Colonic mucosa (tissue), 4 donors: ENCODE measurements around the gene CLRN2. TPM values are rescaled to one million over a fixed set of nuclear protein-coding genes. Genes with fewer than 3 reads are reported as not detected.

Source experiments
- DNase-seq: peaks from one replicate; pipeline ENCODE4 v3.0.0-alpha.2; 2020
- H3K27ac ChIP-seq: fragments of 200-600 bp; one replicate; pipeline ENCODE4 v1.8.0; 2021
- H3K27me3 ChIP-seq: fragments of 200-600 bp; one replicate; pipeline ENCODE4 v1.8.0; 2021
- H3K36me3 ChIP-seq: fragments of 200-600 bp; one replicate; pipeline ENCODE4 v1.8.0; 2021
- H3K4me1 ChIP-seq: fragments of 200-600 bp; one replicate; pipeline ENCODE4 v1.8.0; 2021; ENCODE audit warnings: mild to moderate bottlenecking
- H3K4me3 ChIP-seq: fragments of 200-600 bp; one replicate; pipeline ENCODE4 v1.8.0; 2021
- H3K9ac ChIP-seq, 2 donors: one replicate each; pipeline ENCODE4 v1.7.0; 2013; ENCODE audit warnings: control low read depth in 2 of 2, low read depth in 2 of 2, low read length in 2 of 2
- H3K9me3 ChIP-seq: fragments of 200-600 bp; one replicate; pipeline ENCODE4 v1.8.0; 2021
- intact Hi-C: fragments of 100-400 bp; cut with DNase I; formaldehyde crosslinking; loops from one replicate; pipeline ENCODE4 v1.14.1; 2022
- total RNA-seq, 2 donors: library from RNA; stranded (reverse); fragmentation: NEBNext Ultra II Directional in 1 of 2; extraction: Animal tissue kit (Norgen Biotek cat#: 25700) in 1 of 2; gene quantifications; one replicate each; pipeline ENCODE4 v1.2.1, GENCODE V29; 2021
- TF ChIP-seq, protein P1 (sequence below): fragments of 200-600 bp; IDR thresholded peaks from one replicate; pipeline ENCODE4 v1.8.0; 2022; ENCODE audit warnings: antibody characterized with exemption, mild to moderate bottlenecking
- donor health status: healthy.
- donor health status: DM: no; HTN: no; CAD: no.
- donor health status: DM: no; HTN: no; CAD: no.

The CLRN2 gene
- total RNA-seq, 2 donors from 2014 or later: not detected

DNA sequence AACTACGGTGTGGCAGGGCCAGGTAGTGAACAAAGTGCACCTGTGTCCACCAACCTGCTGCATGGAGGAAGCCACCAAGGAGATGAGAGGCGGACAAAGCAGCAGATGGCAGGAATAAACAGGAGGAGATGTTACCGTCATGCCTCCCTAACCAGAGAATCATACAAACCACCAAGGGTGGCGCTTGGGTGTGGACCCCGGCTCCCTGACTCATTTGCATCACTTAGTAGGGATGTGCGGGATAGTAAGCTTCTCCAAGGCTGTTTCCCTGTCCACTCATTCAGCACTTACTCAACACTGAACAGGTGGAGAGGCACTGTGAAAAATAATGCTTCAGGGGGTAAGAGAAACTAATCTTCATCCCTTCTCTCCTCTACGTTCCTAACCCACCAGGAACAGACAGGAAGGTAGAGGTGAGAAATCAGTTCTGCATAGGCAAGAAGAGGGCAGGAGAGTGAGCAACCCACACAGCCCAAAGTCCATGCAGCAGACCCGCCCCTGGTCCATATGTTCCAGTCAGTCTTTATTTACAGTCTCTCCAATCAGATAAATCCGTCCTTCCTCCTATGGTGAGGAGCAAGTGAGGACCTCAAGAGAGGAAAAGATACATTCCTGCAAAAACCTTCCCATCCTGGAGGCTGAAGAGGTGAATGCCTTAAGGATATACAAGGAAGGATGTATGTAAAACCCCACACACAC lies 37.0 kb upstream of the CLRN2 start:
- H3K4me1 ChIP-seq: no peaks in the 10 kb centered on the region
- H3K4me3 ChIP-seq: no peak overlapping the region
- no peaks in the 10 kb centered on the region for H3K27me3 ChIP-seq
- H3K27ac ChIP-seq: no peak overlapping the region
- DNase-seq: no peak
- H3K9ac ChIP-seq: no peak overlapping the region
- H3K9me3 ChIP-seq: no peaks in the 10 kb centered on the region
- no peaks in the 10 kb centered on the region for H3K36me3 ChIP-seq
- intact Hi-C loops: no loop called here
- TF ChIP-seq, protein P1, sequence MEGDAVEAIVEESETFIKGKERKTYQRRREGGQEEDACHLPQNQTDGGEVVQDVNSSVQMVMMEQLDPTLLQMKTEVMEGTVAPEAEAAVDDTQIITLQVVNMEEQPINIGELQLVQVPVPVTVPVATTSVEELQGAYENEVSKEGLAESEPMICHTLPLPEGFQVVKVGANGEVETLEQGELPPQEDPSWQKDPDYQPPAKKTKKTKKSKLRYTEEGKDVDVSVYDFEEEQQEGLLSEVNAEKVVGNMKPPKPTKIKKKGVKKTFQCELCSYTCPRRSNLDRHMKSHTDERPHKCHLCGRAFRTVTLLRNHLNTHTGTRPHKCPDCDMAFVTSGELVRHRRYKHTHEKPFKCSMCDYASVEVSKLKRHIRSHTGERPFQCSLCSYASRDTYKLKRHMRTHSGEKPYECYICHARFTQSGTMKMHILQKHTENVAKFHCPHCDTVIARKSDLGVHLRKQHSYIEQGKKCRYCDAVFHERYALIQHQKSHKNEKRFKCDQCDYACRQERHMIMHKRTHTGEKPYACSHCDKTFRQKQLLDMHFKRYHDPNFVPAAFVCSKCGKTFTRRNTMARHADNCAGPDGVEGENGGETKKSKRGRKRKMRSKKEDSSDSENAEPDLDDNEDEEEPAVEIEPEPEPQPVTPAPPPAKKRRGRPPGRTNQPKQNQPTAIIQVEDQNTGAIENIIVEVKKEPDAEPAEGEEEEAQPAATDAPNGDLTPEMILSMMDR: no peak

DNA sequence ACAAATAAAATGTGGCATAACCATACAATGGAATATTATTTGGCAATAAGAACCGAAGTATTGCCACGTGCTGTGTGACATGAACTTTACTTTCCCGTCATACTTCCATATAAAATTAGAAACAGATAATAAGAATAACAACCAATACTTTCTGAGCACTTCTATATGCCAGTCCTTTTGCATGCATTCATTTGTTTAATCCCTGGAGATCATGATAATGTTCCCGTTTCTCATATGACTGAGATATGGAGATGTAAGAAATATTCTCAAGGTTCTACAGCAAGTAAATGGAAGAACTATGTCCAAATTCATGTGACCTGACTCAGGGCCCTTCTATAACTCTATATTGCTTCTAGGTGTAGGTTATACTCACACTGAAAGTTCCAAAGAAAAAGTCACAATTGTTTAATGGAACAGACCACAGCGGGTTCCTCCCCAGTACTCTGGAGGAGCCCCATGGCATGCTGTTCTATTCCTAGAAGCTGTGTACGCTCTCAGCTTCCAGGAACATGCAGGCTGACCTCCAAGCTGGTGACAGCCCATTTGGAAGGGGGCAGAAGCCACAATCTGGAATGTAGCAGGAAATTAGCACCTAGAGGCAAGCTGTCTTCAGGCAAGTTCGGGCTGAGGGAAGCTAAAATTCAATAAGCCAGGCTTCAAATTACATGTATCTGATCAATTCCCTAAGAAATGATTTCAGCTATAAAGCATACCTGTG lies 34.6 kb upstream of the CLRN2 start:
- Histone ChIP-seq H3K4me3 (no peak overlapping the region), H3K27me3 (no peaks in the 10 kb centered on the region), H3K27ac (no peak overlapping the region), H3K36me3 (no peaks in the 10 kb centered on the region), H3K9me3 (no peaks in the 10 kb centered on the region), H3K4me1 (no peaks in the 10 kb centered on the region), H3K9ac (no peak overlapping the region)
- intact Hi-C loops: no loop called here
- TF ChIP-seq, protein P1: no peak
- no peak for DNase-seq

DNA sequence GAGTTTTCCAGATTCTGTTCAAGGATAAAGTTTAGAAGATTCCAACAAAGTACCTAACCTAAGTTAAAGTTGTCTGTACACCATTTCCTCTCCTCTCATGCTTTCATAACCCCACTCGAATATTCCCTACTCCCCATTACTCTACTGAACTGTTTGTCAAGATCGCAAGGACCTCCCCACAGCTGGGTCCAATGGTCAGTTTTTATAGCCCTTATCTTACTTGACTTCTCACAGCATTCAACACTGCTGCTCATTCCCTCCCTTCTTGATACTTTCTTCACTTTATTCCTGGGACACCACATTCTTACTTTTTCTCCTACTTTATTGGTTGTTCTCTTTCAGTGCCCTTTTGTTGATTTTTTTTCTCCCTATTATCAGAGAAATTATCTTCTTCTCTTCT lies 34.0 kb upstream of the CLRN2 start:
- DNase-seq: no peak
- Histone ChIP-seq H3K4me1 (no peaks in the 10 kb centered on the region), H3K27ac (no peak overlapping the region), H3K27me3 (no peaks in the 10 kb centered on the region), H3K36me3 (no peaks in the 10 kb centered on the region), H3K9ac (no peak overlapping the region), H3K4me3 (no peak overlapping the region), H3K9me3 (no peaks in the 10 kb centered on the region)
- intact Hi-C loops: no loop called here
- TF ChIP-seq, protein P1: no peak

DNA sequence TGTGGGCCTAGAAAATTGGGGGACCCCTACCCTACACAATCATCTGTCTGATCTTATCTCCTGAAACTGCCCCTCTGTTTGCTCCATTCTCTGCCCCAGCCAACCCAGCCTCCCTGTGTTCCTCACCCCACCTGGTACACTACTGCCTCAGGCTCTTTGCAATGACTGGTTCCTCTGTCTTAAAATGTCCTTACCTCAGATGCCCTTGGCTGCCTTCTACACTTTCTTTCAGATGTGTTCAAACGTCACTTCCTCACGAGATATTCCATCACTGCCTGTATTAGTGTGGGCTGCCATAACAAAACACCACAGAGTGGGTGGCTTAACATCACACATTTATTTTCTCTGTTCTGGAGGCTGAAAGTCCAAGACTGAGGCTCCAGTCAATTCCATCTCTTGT lies 32.2 kb upstream of the CLRN2 start:
- TF ChIP-seq, protein P1: no peak
- no peak for DNase-seq
- no peaks in the 10 kb centered on the region for H3K27me3 ChIP-seq
- H3K4me1 ChIP-seq: no peaks in the 10 kb centered on the region
- intact Hi-C loops: no loop called here
- no peak overlapping the region for H3K9ac ChIP-seq
- no peaks in the 10 kb centered on the region for H3K36me3 ChIP-seq
- no peak overlapping the region for H3K27ac ChIP-seq
- H3K4me3 ChIP-seq: no peak overlapping the region
- no peaks in the 10 kb centered on the region for H3K9me3 ChIP-seq

DNA sequence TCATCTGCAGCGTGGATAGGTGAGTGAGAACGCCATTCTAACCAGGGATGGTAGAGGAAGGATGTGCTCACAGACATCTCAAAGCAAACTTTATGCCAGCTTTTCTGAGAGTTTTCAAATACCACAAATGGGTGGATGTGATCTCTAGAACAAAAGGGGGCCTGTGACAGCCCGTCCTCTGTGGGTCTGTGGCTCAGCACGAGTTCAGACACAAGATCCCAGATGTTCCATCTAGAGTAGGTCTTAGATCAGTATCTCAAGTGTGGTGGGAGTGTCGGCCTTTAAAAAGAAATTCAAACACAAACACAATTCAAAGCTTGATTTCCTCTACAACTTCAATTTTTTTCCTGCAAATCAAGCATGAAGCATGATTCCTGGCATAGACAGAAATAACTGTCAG lies 25.8 kb upstream of the CLRN2 start:
- Histone ChIP-seq H3K9me3 (no peaks in the 10 kb centered on the region), H3K9ac (no peak overlapping the region), H3K4me1 (no peaks in the 10 kb centered on the region), H3K27me3 (no peaks in the 10 kb centered on the region), H3K4me3 (no peak overlapping the region), H3K27ac (no peak overlapping the region), H3K36me3 (no peaks in the 10 kb centered on the region)
- TF ChIP-seq, protein P1: no peak
- intact Hi-C loops: no loop called here
- DNase-seq: no peak
